NCI-H510A treated with DMSO at 0.1 percent for 48 hours (cell line): ENCODE data around the gene GATAD2A.
"Not testable (repeated sequence)": the region's sequence is repeated elsewhere in the genome, so short reads cannot be mapped to it uniquely, and the experiment has no call there.

Experiments used
- DNase-seq: peaks from one replicate; lab custom pipeline; 2025; lab: John Stamatoyannopoulos, UW

The GATAD2A gene, protein sequence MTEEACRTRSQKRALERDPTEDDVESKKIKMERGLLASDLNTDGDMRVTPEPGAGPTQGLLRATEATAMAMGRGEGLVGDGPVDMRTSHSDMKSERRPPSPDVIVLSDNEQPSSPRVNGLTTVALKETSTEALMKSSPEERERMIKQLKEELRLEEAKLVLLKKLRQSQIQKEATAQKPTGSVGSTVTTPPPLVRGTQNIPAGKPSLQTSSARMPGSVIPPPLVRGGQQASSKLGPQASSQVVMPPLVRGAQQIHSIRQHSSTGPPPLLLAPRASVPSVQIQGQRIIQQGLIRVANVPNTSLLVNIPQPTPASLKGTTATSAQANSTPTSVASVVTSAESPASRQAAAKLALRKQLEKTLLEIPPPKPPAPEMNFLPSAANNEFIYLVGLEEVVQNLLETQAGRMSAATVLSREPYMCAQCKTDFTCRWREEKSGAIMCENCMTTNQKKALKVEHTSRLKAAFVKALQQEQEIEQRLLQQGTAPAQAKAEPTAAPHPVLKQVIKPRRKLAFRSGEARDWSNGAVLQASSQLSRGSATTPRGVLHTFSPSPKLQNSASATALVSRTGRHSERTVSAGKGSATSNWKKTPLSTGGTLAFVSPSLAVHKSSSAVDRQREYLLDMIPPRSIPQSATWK

DNA sequence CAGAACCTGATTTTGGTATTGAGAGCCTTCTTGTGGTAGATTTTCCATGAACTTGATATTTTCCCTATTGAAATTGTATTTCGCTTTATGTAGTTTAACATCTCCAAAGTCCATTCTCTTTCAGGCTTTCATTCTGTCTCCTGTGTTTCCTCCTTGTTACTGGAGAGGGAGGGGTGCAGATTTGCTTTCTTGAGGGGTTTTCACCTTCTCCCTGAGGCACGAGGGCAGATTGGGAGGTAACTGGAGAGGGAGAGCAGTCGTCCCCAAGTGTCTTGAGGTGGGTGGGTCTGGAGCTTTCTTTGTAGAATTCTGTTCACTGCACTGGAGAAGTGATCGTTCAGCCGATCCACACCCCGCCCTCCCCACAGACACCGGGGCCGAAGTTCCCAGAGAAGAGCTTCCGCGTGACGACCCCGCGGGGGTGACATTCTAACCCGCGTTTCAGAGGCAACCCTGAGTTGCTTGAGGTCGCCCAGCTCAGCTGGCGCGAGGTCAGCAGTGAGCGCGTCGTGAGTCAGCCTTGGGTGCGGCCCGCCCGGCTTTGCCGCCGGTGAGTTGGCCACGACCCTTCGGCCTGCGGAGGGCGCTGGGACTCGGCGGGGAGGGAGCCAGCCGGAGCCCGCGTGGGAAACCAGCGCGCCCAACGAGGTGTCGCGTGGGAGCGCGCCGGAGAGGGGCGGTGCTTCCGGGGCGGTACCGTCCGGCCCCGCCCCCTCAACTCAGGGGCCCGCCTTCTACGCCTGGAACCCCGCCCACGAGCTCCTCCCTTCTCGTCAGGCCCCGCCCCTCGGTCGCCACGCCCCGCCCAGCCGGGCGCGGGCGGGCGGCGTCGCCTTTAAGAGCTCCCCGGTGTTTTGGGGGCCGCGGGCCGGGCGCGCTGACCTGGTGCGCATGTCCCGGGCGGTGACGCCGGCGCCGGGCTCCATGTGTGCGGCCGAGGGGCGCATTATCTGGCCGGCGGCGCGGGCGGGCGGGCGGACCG is at the start of gene GATAD2A:
TSS of gene GATAD2A (plus strand) at position 797 of the 982 bp plus-strand sequence. CDS start 59,671 bp downstream, outside the sequence.
- DNase-seq = no peak

DNA sequence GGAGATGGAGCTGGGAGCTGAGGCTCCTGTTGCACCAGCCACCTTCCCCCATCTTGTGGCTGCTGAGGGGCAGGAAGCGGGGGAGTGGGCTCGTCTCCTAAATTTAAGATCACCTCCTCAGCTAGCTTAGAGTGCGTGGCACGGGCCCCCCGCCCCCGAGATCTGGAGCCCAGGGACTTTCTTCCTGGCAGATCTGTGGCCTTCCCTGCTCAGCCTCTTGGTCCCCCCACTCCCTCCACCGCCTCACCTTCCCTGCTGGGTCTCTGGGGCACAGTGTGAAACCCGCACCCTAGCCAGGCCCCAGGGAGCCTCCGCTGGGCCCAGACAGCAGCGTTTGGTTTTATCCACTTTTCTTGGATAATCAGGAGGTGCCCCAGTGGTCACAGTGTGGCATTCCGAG is 49.0 kb upstream of the GATAD2A start:
- DNase-seq = no peak

DNA sequence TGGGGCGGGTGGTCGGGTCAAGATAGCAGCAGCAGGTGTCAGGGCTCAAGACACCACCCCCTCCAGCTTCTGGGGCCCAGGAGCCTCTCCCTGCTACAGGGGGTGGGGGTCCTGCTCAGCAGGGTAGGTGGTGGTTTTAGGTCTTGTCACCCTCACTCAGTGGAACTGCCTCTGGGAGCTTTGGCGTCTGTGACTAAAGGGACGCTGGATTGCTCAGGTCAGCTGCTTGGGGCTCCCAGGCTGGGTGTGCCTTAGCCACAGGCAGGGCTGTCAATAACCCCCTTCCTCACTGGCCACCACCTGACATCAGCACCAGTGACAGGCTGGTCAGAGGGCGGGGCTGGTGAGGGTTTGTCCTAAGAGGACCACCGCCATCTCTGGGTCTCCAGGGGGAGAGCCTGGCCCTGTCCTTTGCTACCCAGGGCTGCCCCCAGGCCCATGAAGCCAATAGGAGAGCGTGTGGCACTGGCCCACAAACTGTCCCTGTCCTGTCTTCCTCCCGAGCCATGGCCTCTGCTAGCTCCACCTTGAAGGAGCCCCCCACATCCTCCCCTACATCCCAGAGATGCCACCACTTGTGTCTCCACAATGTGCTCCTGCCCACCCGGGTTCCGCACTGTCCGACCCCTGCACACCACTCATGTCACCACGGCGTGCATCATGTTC is 48.4 kb upstream of the GATAD2A start:
- DNase-seq = no peak

DNA sequence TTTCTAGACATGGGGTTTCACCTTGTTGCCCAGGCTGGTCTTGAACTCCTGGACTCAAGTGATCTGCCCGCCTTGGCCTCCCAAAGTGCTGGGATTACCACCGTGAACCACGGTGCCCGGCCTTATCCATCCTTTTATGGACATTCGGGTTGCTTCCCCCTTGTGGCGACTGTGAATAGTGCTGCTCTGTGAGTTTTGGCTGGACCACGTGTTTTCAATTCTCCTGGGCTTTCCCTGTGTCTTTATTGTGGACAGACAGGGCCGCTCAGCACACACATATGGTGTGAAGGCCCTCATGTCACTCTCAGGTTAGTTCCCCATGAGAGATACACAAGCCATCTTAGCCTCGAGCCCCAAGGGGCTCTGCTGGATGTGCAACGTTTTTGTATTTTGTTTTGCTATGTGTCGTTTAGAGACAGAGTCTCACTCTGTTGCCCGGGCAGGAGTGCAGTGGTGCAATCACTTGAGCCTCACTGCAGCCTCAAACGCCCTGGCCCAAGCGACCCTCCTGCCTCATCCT is 44.3 kb upstream of the GATAD2A start:
- DNase-seq = peak; percentile 61

DNA sequence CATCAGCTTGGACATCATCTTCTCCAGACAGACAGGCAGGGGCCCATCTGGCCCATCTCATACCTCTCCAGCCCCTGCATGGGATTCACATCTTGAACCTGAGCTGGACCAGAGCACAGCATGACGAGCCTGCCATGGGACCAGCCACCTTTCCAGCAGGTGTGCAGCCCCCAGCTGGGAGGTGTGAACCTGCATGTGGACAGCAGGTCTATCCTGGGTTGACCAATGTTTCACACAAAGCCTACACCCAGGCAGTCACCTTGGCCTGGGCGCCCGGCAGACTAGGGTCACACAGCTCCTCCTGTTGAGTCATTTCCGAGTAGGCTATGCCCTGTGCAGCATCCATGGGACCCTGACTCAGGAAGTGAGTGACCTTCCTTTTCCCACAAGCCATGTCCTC is 43.4 kb upstream of the GATAD2A start:
- no peak for DNase-seq

DNA sequence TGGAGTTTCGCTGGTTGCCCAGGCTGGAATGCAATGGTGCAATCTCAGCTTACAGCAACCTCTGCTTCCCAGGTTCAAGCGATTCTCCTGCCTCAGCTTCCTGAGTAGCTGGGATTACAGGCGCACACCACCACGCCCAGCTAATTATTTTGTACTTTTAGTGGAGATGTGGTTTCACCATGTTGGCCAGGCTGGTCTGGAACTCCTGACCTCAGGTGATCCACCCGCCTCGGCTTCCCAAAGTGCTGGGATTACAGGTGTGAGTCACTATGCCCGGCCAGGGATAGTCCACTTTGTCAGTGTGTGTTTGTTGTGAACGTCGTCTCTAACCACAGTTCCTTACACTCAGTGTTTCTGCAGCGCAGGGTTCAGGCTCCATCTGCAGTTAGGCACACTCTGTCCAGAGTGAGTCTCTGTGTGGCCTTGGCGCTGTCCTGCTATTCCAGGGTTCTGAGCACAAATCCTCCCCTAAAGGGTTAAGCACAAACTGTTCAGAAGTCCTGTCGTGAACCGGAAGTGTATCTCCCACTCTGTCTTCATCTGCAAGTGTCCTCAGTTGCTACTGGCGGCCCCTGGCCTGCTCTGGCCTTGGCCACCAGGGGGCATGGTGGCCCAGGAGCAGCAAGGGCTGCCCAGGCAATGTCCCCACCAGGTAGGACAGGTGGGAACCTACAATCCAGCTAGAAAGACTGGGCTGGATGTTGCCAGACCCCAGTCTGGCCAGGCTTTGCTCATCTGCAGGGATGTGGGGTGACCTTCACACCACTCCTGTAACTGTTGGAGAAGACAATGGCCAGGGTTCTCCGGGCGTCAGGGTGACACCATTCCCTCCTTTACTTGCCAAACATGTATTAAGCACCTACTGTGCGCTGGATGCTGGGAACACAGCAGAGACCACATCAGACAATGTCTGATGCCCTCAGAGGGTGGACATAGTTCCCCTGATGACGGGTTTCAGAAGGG is 38.8 kb upstream of the GATAD2A start:
- DNase-seq = peak; percentile 85

DNA sequence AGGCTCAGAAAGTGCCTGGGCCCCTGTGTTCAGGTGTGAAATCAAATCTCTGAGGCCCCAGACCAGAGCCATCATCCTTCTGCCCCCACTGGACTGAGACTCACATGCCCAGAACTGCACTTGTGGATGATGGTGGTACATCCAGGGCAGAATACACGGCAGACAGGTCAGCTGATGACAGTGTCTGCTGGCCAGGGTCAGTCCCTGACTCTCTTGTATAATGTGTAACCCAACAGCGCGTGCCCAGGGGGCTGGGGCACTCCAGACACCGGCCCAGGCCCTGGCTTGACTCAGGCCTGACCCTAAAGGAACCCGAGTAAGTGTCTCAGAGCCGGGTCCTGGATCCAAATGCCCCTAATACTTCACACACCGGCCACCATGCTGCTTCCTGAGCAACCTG is 37.4 kb upstream of the GATAD2A start:
- DNase-seq = no peak

DNA sequence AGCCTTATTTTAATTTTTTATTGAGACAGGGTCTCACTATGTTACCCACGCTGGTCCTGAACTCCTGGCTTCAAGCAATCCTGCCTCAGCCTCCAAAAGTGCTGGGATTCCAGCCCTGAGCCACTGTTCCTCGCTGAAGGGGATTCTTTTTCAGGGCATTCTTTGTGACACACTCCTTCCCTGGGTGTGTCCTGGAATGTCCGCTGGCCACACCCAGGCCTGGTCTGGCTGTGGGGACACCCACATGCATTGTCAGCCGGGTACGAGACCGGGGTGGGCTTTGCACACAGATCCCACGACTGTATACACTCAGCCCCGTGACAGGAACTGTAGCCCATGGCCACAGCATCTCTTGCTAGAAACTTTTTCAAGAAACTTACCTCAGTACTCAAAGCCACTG is 34.4 kb upstream of the GATAD2A start:
- no peak for DNase-seq

DNA sequence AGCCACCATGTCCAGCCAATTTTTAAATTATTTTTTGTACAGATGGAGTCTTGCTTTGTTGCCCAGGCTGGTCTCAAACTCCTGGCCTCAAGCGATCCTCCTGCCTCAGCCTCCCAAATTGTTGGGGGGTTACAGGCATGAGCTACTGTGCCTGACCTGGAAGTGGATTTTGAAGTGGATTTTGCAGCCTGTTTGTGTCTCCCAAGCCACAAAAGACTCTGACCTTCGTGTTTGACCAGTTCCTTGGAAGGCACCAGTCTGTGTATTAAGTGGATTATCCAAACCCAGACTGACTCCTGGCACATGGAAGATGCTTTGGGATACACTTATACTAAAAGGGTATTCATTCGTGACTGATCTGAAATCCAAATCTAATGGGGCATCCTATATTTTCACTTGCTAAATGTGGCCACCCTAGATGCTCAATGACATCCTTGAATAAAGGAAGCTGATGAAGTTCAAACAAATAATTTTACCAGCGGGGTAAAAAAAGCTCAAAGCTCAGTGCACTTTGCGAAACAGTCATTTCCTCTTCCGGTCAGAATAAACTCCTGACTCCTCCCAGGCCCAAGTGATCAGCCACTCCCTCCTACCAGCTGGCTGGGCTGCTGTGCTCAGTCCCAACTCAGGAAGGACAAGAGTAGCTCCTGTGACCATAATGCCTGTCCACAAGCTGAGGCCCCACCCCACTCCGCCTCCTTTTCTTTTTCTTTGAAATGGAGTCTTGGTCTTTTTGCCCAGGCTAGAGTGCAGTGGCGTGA is 32.6 kb upstream of the GATAD2A start:
- peak; percentile 31 for DNase-seq

DNA sequence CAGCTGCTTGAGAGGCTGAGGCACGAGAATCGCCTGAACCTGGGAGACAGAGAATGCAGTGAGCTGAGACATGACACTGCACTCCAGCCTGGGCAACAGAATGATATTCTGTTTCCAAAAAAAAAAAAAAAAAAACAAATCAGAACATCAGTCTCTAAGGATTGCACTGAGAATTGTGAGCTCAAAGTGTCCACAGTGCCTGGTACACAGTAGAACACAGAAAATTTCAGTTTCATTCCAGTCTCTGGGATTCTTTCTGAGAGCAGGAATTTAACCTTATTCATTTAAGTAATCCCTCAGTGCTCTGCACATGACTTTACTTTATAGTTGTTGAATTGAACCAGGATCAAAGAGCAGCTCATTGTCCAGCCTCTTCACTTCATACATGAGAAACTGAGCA is 25.9 kb upstream of the GATAD2A start:
- DNase-seq = no peak

DNA sequence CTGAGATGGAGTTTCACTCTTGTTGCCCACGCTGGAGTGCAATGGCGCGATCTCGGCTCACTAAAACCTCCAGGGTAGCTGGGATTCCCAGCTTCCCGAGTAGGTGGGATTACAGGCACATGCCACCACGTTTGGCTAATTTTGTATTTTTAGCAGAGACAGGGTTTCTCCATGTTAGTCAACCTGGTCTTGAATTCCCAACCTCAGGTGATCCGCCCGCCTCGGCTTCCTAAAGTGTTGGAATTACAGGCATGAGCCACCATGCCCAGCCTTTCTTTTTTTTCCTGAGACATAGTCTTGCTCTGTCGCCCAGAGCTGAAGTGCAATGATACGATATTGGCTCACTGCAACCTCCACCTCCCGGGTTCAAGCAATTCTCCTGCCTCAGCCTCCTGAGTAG is 25.2 kb upstream of the GATAD2A start:
- DNase-seq = not testable (repeated sequence)

DNA sequence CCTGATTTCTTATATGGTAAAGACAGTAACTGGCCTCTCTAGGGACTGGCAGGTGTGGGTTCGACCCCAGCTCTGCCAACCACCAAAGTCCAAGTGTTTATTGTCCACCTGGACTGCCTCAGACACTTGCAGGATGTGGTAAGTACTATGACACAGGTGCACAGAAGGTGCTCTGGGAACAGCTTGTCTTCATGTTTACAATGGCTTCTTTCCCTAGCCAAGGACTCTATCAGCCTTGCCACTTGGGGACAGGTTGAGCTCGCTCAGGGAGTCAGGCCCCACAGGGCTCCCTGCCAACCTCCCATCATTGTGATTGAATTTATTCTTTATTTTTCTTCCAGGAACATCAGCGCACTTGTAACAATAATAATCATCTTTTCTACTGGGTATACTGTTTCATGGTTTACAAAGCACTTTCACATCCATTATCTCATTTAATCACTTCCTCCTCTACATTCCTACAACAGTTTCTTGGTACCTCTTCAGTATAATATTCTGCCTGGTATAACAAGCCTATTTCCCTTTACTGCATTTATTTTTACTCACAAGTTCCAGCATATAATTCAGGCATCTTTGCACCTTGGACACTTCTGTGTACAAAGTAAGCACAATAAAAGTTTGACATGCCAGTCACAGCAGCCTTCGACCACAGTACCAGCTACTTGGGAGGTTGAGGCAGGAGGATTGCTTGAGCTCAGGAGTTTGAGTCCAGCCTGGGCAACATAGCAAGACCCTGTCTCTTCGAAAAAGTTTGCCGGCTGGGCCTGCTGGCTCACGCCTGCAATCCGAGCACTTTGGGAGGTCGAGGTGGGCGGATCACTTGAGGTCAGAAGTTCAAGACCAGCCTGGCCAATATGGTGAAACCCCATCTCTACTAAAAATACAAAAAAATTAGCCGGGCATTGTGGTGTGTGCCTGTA is 24.2 kb upstream of the GATAD2A start:
- peak; percentile 41 for DNase-seq

DNA sequence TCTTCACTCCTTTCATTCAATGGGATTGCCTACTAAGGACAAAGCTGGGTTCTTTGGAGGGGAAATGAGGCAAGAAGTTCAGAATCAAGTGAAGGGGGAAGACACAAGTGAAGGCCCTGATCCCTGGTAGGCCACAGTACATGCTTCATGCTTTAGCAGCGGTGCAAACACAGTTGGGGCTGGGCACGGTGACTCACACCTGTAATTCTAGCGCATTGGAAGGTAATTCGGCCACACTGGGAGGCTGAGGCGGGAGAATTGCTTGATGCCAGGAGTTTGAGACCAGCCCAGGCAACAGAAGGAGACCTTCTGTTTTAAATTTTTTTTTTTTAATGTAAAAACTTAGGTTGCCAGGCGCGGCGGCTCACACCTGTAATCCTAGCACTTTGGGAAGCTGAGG is 23.4 kb upstream of the GATAD2A start:
- no peak for DNase-seq

DNA sequence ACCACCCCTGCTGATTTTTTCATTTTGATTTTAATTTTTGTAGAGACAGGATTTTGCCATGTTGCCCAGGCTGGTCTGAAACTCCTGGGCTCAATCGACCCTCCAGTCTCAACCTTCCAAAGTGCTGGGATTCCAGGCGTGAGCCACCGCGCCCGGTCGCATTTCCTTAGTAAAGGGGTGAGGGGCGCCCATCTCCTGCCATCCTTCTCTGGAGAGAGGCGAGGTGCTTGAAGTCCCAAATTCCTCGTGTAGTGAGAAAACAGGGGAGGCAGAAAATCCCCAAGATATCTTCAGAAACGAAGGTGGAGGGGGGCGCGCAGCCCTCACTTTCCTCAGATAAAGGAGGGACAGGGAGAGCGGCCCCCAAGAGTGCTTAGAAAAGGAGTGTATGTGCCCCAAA is 21.0 kb upstream of the GATAD2A start:
- DNase-seq = no peak

DNA sequence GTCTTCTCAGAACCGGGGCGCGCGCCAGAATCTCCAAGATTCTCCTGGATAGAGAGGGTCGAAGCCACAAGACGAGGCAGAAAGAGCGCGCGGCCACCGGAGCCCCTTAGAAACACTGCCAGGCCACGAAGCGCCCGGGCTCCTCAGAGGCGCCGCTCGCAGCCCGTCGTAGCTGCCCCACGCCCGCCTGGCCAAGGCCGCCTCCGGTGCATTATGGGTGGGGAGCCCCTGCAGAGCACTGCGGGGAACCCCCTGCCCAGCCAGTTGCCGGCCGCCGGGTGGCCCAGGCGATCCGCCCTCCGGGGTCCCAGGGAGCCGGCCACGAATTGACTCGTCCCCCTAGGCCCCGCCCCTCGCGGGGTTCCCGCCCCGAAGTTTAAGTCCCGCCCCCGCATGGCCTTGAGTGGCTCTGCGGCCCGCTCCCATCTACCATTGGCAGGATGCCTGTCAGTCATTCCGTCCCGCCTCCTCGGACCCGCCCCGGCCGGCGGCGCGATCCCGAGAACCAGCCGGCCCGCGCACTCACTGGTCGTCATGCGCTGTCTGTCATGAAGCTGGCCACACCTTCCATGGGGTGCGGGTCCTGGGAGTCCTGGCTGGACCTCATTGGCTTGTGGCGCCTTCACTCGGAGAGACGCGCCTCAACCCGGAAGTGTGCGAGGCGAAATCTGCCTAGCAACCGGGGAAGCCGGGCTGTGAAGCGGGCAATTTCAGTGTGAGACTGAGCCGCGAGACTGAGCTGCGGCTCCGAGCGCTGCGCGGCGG is 20.2 kb upstream of the GATAD2A start:
- DNase-seq = peak; percentile 94

DNA sequence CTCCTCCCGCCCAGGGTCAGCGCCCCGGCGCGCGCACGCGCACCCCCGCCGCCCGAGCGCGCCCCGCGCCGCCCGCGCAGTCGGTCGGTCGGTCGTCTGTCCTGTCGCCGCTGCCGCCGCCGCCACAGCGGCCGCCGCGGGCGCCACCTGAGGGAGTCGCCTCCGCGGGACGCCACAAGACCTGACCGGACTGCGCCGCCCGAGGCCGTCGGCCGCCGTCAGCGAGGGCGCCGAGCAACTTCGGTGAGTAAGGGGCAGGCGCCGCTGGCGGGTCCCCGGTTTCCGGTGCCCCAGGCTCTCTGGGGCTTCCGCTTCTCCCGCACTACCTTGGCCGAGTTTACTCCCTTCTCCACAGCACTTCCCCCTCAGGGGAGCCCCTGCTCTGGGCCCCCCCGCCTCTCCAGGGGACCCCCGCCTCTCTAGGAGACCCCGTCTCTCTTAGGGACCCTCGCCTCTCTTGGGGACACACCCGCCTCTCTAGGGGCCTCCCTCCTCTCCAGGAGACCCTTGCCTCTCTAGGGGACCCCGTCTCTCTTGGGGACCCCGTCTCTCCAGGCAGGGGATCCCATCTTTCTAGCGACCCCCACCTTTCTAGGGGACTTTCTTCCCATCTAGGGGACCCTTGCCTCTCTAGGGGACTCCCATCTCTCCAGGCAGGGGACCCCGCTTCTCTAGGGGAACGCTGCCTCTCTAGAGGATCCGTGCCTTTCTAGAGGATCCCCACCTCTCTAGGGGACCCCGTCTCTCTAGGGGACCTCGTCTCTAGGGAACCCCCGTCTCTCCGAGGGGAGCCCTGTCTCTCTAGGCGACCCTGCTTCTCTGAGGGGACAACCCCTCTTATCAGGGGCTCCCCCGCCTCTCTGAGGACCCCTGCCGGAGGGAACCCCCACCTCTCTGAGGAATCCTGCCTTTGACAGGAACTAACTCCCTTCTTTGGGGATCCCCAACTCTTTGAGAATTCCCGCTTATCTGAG is 19.3 kb upstream of the GATAD2A start:
- DNase-seq = peak; percentile 63

DNA sequence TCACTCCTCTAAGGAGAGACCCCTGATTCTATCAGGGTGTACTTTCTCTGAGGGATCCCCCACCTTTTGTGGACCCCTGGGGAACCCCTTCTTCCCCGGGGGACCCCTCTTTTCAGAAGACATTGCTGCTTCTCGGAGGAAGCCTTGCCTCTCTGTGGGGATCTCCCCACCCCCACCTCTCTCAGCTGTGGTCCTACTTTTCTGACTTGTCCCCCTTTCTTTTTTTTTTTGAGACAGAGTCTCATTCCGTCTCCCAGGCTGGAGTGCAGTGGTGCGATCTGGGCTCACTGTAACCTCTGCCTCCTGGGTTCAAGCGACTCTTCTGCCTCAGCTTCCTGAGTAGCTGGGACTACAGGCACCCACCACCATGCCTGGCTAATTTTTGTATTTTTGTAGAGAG is 18.4 kb upstream of the GATAD2A start:
- no peak for DNase-seq
